Osteocyte (in vitro differentiated cells): Measurements from ENCODE around the gene IGFBP6. TPM values are rescaled to one million over a fixed set of nuclear protein-coding genes. Genes with fewer than 3 reads are reported as not detected.
A peak's percentile ranks its signal among the peaks of the same experiment; 100 is the strongest.

Source experiments
- DNase-seq: peaks from one replicate; pipeline ENCODE4 v3.0.0; 2021; ENCODE audit warnings: mixed read lengths; ENCODE audit not compliant: unreplicated experiment; ENCODE audit errors: extremely low spot score
- H3K27ac Mint-ChIP-seq: one replicate; pipeline ENCODE4 v1.8.0; 2021; ENCODE audit warnings: mild to moderate bottlenecking, mixed read lengths; ENCODE audit not compliant: unreplicated experiment
- H3K27me3 Mint-ChIP-seq: one replicate; pipeline ENCODE4 v1.8.0; 2021; ENCODE audit warnings: mixed read lengths; ENCODE audit not compliant: unreplicated experiment
- H3K36me3 Mint-ChIP-seq: one replicate; pipeline ENCODE4 v1.8.0; 2021; ENCODE audit warnings: mixed read lengths; ENCODE audit not compliant: unreplicated experiment
- H3K4me1 Mint-ChIP-seq: one replicate; pipeline ENCODE4 v1.8.0; 2021; ENCODE audit warnings: mixed read lengths; ENCODE audit not compliant: unreplicated experiment
- H3K4me3 Mint-ChIP-seq: one replicate; pipeline ENCODE4 v1.8.0; 2021; ENCODE audit warnings: mild to moderate bottlenecking, moderate library complexity, mixed read lengths; ENCODE audit not compliant: unreplicated experiment
- H3K9me3 Mint-ChIP-seq: one replicate; pipeline ENCODE4 v1.8.0; 2021; ENCODE audit warnings: mixed read lengths; ENCODE audit not compliant: unreplicated experiment
- CTCF ChIP-seq: fragments of 200-600 bp; sonication (generic); IDR thresholded peaks from 2 replicates; pipeline ENCODE4 v1.5.0; 2021; ENCODE audit warnings: antibody characterized with exemption, mild to moderate bottlenecking, moderate library complexity
- total RNA-seq: library from RNA; stranded (reverse); gene quantifications from 2 replicates; pipeline ENCODE4 v1.2.1, GENCODE V29; 2021

Gene IGFBP6
- total RNA-seq, 1 donor from 2014 or later = 18.8 TPM

- TF ChIP-seq CTCF = no peak
- H3K4me3 Mint-ChIP-seq = peak overlapping the region; percentile 58
- H3K27ac Mint-ChIP-seq = peak overlapping the region; percentile 82
- peaks cover 2% of the 10 kb centered on the region for H3K36me3 Mint-ChIP-seq
- H3K27me3 Mint-ChIP-seq = no peaks in the 10 kb centered on the region
- peaks cover 38% of the 10 kb centered on the region for H3K4me1 Mint-ChIP-seq
- no peak for DNase-seq
- H3K9me3 Mint-ChIP-seq = no peaks in the 10 kb centered on the region
Measured at GRCh38 chr12:53096089-53096741, 1.3 kb upstream of the IGFBP6 start.

GRCh38 chr12:53096759-53097158, 708 bp upstream of the IGFBP6 start:
- no peaks in the 10 kb centered on the region for H3K9me3 Mint-ChIP-seq
- no peak for TF ChIP-seq CTCF
- H3K4me3 Mint-ChIP-seq = peak overlapping the region; percentile 70
- H3K27me3 Mint-ChIP-seq = no peaks in the 10 kb centered on the region
- H3K4me1 Mint-ChIP-seq = peaks cover 35% of the 10 kb centered on the region
- H3K27ac Mint-ChIP-seq = peak overlapping the region; percentile 82
- peaks cover 4% of the 10 kb centered on the region for H3K36me3 Mint-ChIP-seq
- no peak for DNase-seq

- Mint-ChIP-seq H3K4me3 (peak overlapping the region; percentile 70), H3K4me1 (peaks cover 35% of the 10 kb centered on the region), H3K27me3 (no peaks in the 10 kb centered on the region), H3K36me3 (peaks cover 4% of the 10 kb centered on the region), H3K27ac (peak overlapping the region; percentile 82), H3K9me3 (no peaks in the 10 kb centered on the region)
- TF ChIP-seq CTCF = no peak
- DNase-seq = no peak
Measured at GRCh38 chr12:53097207-53097563, 282 bp upstream of the IGFBP6 start.

- Mint-ChIP-seq H3K4me1 (peaks cover 35% of the 10 kb centered on the region), H3K9me3 (no peaks in the 10 kb centered on the region), H3K36me3 (peaks cover 4% of the 10 kb centered on the region), H3K27ac (peak overlapping the region; percentile 95), H3K4me3 (peak overlapping the region; percentile 70), H3K27me3 (no peaks in the 10 kb centered on the region)
- no peak for DNase-seq
- TF ChIP-seq CTCF = no peak
Measured at GRCh38 chr12:53098354-53098981, 1.0 kb downstream of the IGFBP6 start.

- DNase-seq = peak; percentile 96
- Mint-ChIP-seq H3K36me3 (peaks cover 4% of the 10 kb centered on the region), H3K27me3 (no peaks in the 10 kb centered on the region), H3K27ac (peak overlapping the region; percentile 95), H3K9me3 (no peaks in the 10 kb centered on the region), H3K4me3 (peak overlapping the region; percentile 70), H3K4me1 (peaks cover 35% of the 10 kb centered on the region)
- TF ChIP-seq CTCF = peak; percentile 99
Measured at GRCh38 chr12:53099071-53099882, 1.8 kb downstream of the IGFBP6 start.
